ENCODE data around the gene PPM1H. TPM values are rescaled to one million over a fixed set of nuclear protein-coding genes. Genes with fewer than 3 reads are reported as not detected.

The PPM1H gene
- total and polyA plus RNA-seq, 2 donors (not counting 1 experiment from before 2014, with no cell fraction given) = 0.01 TPM; not detected in 1

DNA sequence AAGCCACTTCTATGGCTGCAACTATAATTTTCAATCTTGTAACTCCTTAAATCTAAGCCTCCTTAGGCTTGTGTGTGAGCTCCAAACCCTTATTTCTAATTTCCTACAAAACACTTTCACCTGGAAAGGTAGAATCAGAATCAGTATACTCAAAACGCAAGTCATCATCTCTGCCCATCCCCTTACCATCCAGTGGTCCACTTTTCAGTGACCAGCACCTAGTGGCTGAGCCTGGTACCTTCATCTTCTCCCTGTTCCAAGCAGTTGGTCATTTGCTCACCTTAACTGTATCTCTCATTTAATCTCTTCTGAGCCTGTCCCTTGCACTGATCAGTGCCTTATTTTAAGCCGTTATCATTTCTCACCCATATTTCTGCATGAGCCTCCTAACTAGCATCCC, 107.9 kb downstream of the PPM1H start:
- no peak overlapping the region for H3K27ac Mint-ChIP-seq
- H3K27me3 Mint-ChIP-seq = peaks cover 7% of the 10 kb centered on the region
- H3K9me3 Mint-ChIP-seq (ENCODE audit: insufficient read depth) = no peaks in the 10 kb centered on the region
- 100% methylated on average over 1 of the region's 2 CpGs for WGBS (ENCODE audit: insufficient coverage)
- no peaks in the 10 kb centered on the region for H4K20me1 ChIP-seq (ENCODE audit: control insufficient read depth, insufficient read depth, low read length, poor library complexity, severe bottlenecking)
- H3K4me3 ChIP-seq (ENCODE audit: control extremely low read depth in 1 of 5, extremely low read depth in 1 of 5, insufficient read depth in 1 of 5, low read depth in 2 of 5, low read length in 4 of 5) = no peak overlapping the region
- no peaks in the 10 kb centered on the region for H3K36me3 ChIP-seq (replicated peaks in 1 of 2; ENCODE audit: control extremely low read depth in 1 of 2, control insufficient read depth in 1 of 2, extremely low read depth in 1 of 2, insufficient read depth in 2 of 2, low read length in 1 of 2)
- H3K9ac ChIP-seq (ENCODE audit: low read length) = no peak overlapping the region
- H3K4me2 ChIP-seq (replicated peaks; ENCODE audit: low read depth, low read length, poor library complexity, severe bottlenecking) = no peak overlapping the region
- no peak for ATAC-seq (ENCODE audit: low read depth)
- no peaks in the 10 kb centered on the region for H3K79me2 ChIP-seq (ENCODE audit: control insufficient read depth, insufficient read depth, low read length)
- H3K4me1 ChIP-seq (ENCODE audit: control insufficient read depth in 2 of 2, insufficient read depth in 2 of 2, low read length in 2 of 2) = no peaks in the 10 kb centered on the region
- ChIA-PET CTCF (no interaction called here), POLR2A (no interaction called here)
- no peak overlapping the region for H2AFZ ChIP-seq (ENCODE audit: insufficient read depth, low read depth, low read length, poor library complexity, severe bottlenecking)
- TF ChIP-seq EZH2 (IDR thresholded peaks at IDR 0.05; ENCODE audit: borderline replicate concordance, insufficient read depth, low read depth, low read length, poor library complexity, severe bottlenecking) = no peak
- TF ChIP-seq, protein P1, sequence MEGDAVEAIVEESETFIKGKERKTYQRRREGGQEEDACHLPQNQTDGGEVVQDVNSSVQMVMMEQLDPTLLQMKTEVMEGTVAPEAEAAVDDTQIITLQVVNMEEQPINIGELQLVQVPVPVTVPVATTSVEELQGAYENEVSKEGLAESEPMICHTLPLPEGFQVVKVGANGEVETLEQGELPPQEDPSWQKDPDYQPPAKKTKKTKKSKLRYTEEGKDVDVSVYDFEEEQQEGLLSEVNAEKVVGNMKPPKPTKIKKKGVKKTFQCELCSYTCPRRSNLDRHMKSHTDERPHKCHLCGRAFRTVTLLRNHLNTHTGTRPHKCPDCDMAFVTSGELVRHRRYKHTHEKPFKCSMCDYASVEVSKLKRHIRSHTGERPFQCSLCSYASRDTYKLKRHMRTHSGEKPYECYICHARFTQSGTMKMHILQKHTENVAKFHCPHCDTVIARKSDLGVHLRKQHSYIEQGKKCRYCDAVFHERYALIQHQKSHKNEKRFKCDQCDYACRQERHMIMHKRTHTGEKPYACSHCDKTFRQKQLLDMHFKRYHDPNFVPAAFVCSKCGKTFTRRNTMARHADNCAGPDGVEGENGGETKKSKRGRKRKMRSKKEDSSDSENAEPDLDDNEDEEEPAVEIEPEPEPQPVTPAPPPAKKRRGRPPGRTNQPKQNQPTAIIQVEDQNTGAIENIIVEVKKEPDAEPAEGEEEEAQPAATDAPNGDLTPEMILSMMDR (IDR thresholded peaks at IDR 0.05) = no peak
- H3K27me3 ChIP-seq (replicated peaks in 1 of 4; ENCODE audit: control extremely low read depth in 1 of 4, control insufficient read depth in 3 of 4, insufficient read depth in 4 of 4, low read length in 3 of 4) = no peaks in the 10 kb centered on the region
- H3K9me3 ChIP-seq (ENCODE audit: control extremely low read depth in 1 of 3, control insufficient read depth in 2 of 3, insufficient read depth in 1 of 3, low read length in 2 of 3) = no peaks in the 10 kb centered on the region
- DNase-seq = no peak
- H3K27ac ChIP-seq (ENCODE audit: low read length in 2 of 2) = no peak overlapping the region
- no peak overlapping the region for H3K4me3 Mint-ChIP-seq
- intact Hi-C loops (cut with micrococcal nuclease) = no loop called here
- no peaks in the 10 kb centered on the region for H3K4me1 Mint-ChIP-seq

DNA sequence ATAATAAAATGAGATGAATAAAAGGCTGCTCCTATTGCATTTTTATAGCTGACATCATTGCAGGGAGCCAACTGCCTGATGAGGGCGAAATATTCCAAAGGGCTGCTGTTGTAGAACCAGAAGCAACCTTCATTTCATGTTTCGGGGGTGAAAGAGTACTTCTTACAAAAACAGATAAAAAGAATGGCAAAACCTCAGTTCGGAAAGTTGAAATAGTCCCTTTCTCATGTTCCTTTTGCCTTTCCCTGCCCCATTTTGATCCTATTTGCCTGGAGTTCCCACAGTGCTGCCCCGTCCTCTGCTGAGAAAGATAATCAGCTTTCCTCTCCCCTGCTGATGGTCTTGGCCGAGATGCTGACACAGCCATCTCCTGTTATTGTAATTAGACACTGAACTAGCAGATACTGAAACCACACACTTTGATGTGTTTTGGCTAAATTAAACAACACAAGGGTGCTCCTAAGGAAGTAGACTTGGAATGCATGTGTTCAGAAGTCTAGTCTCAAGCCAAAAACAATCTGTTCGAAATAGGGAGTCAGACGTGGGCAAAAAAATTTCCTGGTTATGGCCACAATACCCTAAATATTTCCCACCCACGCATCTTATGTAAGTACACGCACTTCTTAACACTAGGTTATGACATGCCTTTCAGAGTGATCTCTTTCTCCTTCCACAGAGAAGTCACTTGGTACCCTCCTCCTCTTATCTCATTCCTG, 117.2 kb downstream of the PPM1H start:
- peaks cover 31% of the 10 kb centered on the region for H3K27me3 Mint-ChIP-seq
- no peak overlapping the region for H3K4me2 ChIP-seq (replicated peaks; ENCODE audit: low read depth, low read length, poor library complexity, severe bottlenecking)
- no peak overlapping the region for H2AFZ ChIP-seq (ENCODE audit: insufficient read depth, low read depth, low read length, poor library complexity, severe bottlenecking)
- H3K9me3 Mint-ChIP-seq (ENCODE audit: insufficient read depth) = no peaks in the 10 kb centered on the region
- no peaks in the 10 kb centered on the region for H4K20me1 ChIP-seq (ENCODE audit: control insufficient read depth, insufficient read depth, low read length, poor library complexity, severe bottlenecking)
- no peaks in the 10 kb centered on the region for H3K79me2 ChIP-seq (ENCODE audit: control insufficient read depth, insufficient read depth, low read length)
- no peak overlapping the region for H3K4me3 Mint-ChIP-seq
- no peak for DNase-seq
- H3K4me3 ChIP-seq (ENCODE audit: control extremely low read depth in 1 of 5, extremely low read depth in 1 of 5, insufficient read depth in 1 of 5, low read depth in 2 of 5, low read length in 4 of 5) = no peak overlapping the region
- CTCF ChIA-PET = interaction anchor here (0.7 kb wide), 1 partner anchor 37 kb away, joined by 3 read pairs; no protein-coding TSS in a partner anchor
- no peaks in the 10 kb centered on the region for H3K36me3 ChIP-seq (replicated peaks in 1 of 2; ENCODE audit: control extremely low read depth in 1 of 2, control insufficient read depth in 1 of 2, extremely low read depth in 1 of 2, insufficient read depth in 2 of 2, low read length in 1 of 2)
- no peak for ATAC-seq (ENCODE audit: low read depth)
- 56% methylated on average over 7 of the region's 9 CpGs for WGBS (ENCODE audit: insufficient coverage)
- POLR2A ChIA-PET = no interaction called here
- no peak overlapping the region for H3K9ac ChIP-seq (ENCODE audit: low read length)
- H3K4me1 Mint-ChIP-seq = peaks cover 6% of the 10 kb centered on the region
- H3K27me3 ChIP-seq (replicated peaks in 1 of 4; ENCODE audit: control extremely low read depth in 1 of 4, control insufficient read depth in 3 of 4, insufficient read depth in 4 of 4, low read length in 3 of 4) = peaks cover 0 to 10% (median 0%) of the 10 kb centered on the region in 4 experiments
- peaks cover 6 to 7% of the 10 kb centered on the region in 2 donors for H3K4me1 ChIP-seq (ENCODE audit: control insufficient read depth in 2 of 2, insufficient read depth in 2 of 2, low read length in 2 of 2)
- no peak overlapping the region for H3K27ac Mint-ChIP-seq
- no peak overlapping the region for H3K27ac ChIP-seq (ENCODE audit: low read length in 2 of 2)
- no peaks in the 10 kb centered on the region for H3K9me3 ChIP-seq (ENCODE audit: control extremely low read depth in 1 of 3, control insufficient read depth in 2 of 3, insufficient read depth in 1 of 3, low read length in 2 of 3)
- TF ChIP-seq, protein P1 (IDR thresholded peaks at IDR 0.05) = no peak
- no peak for TF ChIP-seq EZH2 (IDR thresholded peaks at IDR 0.05; ENCODE audit: borderline replicate concordance, insufficient read depth, low read depth, low read length, poor library complexity, severe bottlenecking)
- intact Hi-C loops (cut with micrococcal nuclease) = no loop called here

Data from B cell (primary cell).